HG02938 (cell line): ENCODE data around the gene AGPAT2.
"Not testable (repeated sequence)": the region's sequence is repeated elsewhere in the genome, so short reads cannot be mapped to it uniquely, and the experiment has no call there.

Experiments
- ATAC-seq: cut with Tn5 transposase; IDR thresholded peaks from one replicate; pipeline ENCODE4 v1.9.1; 2021; ENCODE audit warnings: mild to moderate bottlenecking, moderate library complexity; ENCODE audit not compliant: unreplicated experiment

The AGPAT2 gene

DNA sequence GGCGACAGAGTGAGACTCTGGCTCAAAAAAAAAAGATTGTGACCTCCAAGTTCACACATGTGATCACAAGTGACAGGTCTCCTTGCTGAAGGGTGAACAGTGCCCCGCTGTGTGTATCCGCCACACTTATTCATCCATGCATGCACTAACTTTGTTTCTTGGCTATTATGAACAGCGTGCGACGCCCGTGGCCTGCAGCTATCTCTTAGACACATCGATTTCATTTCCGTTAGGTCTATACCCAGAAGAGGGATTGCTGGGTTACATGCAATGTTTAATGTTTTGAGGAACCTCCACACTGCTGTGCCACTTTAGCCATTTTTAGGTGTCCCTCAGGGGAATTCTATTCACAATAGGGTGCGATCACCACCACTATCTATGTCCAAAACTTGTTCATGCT lies 36.6 kb downstream of the AGPAT2 start:
- no peak for ATAC-seq

DNA sequence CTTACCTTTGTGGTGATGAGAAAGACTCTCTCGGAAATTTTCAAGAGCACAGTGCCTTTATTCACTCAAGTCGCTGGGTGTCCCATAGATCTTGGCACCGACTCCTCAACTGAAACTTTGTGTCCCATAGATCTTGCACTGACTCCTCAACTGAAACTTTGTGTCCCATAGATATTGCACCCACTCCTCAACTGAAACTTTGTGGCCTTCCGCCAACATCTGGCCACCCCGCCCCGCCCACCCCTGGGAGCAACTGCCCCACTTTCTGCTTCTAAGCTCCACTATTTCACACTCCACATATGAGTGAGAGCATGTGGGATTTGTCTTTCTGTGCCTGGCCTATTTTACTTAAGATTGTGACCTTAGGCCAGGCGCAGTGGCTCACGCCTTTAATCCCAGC lies 37.2 kb downstream of the AGPAT2 start:
- ATAC-seq, result no peak

DNA sequence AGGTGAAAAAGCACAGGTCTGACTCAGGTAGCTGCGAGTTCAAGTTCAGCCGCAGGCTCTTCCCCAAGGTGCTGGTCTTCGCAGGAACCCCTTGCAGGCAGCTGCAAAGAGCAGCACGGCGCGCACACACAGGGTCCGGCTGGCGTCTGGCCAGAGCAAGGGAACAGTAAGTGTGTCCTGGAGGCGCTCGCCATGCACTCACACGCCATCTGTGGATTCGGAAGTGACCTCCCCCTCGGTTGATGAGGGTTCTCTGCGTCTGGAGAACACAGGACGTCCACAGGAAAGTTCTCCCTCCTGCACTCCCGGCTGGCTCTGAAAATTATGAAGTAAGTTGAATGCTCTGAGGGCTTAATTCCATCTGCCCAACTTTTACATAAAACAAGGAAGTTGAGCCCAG lies 38.5 kb downstream of the AGPAT2 start:
- ATAC-seq, result no peak

DNA sequence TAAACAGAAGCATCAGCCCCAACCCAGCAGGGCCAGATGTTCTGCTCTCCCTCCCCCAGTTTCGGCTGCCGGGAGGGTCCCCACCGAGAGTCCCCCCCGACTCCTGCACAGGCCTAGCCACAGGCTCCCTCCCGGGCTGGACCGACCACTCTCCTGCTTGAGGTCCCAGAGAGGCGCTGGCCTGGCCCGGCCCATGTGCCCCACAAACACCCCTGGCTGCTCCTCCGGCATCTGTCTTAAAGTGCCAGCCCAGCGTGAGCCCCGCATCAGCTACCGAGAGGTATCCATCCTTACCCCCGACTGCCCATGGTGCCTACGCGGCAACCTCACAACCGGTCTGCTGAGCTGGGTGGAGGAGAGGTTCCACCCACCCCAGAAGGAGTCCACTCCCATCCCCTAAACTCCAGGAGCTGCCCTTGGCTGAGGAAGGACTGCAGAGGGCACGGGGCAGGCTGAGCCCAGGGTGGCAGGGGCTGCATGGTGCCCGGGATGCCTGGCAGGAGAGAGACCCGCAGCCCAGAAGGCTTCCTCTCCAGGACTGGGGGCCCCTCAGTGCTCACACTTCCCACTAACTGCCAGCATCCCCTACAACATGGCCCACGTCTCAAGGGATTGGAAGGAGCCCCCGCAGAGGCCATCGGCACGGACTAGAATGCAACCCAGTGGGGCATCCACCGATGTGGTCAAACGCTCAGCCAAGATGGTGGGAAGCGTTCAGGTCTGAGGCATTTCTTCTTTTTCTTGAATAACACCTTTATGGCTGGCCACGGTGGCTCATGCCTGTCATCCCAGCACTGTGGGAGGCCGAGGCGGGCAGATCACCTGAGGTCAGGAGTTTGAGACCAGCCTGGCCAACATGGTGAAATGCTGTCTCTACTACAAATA lies 40.2 kb downstream of the AGPAT2 start:
- no peak for ATAC-seq

DNA sequence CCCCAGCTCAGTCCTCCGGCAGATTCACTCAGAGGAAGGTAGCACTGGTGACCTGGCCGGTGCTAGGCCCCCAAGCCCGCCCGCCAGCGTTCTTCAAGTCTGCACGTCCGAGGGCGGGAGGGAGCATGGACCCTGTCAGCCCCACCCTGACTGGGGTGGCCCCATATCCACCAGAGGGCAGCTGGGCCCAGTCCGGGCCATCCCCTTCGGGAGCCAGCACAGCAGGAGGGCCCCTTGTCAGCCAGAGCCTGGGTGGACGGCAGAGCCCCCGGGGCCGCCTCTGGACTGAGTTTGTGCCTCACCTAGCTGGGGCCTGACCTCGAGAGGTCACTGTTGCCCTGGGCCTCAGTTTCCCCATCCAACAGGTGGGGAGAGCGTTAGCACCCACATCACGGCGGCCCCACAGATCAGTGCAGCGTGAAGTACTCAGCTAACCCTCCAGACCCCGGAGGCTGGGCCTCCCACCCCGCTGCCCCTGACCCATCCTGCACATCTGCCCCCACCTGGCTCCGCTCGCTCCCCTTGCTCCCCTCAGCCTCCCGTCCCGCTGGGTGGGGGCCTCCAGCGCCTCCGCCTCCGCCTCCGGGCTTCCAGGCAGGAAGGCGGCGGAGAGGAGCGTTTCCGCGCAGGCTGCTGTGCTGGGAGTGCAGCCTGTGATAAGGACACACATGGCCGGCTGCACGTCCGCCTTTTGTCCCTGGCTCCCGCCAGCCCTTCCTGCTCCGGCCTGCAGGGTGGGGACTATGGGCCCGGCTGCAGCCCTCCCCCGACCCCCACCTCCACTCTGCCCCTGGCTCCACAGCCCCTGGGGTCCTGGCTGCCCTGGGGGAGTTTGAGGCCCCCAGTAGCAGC lies 41.1 kb downstream of the AGPAT2 start:
- ATAC-seq, result no peak

DNA sequence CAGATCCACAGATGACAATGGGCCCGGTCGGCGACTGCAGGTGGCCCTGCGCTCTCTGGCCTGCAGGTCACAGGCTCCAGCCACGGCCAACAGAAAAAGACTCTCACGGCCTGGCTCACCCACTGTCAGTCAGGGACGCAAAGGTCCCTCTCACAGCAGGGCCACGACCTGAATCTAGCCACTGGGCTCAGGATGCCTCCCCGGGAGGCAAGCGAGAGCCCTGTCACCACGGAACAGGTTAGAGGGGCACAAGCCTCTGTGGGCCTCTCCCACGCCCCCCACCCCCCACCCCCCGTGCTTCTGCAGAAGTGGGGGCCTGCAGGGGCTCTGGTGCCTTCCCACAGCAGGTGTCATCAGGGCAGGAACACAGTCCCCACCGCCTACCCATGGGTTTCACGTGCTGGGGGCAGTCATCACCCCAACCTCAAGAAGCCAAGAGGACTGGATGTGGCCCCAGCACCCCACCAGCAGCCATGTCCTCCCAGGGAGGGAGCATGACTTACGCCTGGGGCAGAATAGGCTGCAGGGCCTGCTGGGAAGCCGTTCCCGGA lies 41.8 kb downstream of the AGPAT2 start:
- ATAC-seq, result no peak

DNA sequence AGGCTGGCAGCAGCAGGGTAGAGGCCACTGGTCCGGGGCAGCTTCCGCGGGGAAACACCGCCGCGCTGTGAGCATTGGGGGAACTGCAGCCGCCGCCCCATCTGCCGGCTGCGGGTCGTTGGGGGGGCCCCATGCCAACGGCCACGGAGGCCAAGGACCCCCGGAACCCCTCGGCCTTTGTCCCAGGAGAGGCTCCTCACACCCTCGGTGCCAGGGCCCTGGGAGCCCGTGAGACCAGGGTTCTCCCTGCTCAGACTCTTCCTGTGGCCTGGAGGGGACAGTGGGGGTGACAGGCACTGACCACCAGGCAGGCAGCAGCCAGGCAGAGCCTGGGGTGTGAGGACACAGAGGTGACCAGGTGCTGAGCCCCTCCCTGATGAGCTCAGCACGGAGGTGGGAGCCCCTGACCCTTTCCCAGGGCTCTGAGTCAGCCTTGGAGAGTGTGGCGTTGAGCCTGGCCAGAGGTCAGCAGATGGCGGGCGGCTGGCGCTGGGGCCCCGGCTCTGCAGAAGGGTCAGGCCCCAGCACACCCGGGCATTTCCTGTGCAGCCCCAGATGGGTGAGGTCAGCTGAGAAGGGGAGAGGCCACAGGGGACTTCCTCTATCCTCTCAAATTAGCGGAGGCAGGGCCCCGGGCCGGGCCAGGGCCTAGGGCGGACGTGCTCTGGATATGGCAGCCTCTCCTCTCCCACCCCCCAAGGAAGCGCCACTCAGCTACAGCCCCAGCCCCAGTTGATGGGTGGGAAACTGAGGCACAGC lies 42.5 kb downstream of the AGPAT2 start:
- ATAC-seq, result no peak

DNA sequence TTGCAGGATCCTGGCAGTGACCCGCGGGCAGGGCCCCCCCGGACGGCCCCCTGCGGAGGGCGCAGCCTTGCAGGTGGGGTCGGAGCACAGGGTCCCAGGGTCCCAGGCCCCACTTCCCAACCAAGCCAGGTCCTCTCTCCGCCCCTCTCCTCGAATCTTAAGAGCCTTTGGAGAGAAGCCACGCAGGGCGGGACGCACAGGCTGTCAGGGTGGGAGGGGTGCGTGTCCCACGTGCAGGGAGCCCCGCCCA lies 43.0 kb downstream of the AGPAT2 start:
- no peak for ATAC-seq

DNA sequence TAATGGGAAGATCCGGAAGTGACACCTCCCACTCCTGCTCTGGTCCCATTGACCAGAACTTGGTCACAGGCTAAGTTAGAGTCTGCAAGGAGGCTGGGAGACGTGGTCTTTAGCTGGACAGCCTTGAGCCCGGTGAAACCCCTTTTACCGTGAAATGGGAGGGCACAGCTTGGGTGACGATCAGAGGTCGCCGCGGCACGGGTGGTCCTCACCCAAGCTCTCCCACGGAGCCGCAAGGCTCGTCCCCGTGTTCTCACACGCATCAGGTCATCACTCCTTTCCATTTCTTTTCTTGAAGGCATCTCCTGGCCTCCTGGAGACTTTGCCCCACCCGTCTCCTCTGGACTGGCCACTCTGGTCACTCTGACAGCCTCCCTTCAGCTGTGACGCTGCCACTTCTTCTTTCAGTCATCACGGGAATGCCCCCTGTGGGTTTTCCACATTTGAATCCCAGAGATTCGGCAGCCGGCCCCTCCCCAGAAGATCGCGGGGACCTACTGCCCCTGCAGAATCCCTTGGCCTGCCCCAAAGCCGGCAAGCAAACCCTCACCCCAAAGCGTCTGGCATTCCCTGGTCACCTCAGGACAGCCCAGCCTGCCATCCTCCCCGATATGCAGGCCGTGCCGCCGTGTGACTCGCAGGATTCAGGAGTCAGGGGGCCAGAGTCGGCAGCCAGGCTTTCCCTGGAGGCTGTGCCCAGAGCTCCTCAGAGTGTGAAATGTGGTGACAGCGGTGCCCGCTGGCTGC lies 43.5 kb downstream of the AGPAT2 start:
- ATAC-seq, result no peak

DNA sequence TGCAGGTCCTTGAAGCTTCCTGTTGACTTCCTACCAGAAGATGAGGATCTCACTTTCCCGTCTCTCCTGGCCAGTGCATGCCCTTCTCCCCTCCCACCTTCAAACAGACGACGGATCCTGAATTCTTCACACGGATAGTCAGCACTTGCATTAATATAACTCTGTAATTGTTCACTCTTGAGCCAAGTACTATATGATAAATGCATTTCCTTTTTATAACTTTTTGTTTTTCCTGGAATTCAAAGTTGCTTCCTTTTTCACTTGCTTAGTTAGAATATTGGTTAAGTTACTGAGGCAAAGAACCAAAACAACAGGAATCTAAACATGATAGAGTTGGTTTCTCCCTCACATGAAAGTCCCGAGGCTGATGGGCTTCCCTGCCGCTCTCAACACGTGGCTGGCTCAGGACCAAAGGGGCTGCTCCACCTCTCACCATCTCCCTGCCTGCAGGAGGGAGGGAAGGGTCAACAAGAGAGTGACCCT lies 44.8 kb downstream of the AGPAT2 start:
- no peak for ATAC-seq

DNA sequence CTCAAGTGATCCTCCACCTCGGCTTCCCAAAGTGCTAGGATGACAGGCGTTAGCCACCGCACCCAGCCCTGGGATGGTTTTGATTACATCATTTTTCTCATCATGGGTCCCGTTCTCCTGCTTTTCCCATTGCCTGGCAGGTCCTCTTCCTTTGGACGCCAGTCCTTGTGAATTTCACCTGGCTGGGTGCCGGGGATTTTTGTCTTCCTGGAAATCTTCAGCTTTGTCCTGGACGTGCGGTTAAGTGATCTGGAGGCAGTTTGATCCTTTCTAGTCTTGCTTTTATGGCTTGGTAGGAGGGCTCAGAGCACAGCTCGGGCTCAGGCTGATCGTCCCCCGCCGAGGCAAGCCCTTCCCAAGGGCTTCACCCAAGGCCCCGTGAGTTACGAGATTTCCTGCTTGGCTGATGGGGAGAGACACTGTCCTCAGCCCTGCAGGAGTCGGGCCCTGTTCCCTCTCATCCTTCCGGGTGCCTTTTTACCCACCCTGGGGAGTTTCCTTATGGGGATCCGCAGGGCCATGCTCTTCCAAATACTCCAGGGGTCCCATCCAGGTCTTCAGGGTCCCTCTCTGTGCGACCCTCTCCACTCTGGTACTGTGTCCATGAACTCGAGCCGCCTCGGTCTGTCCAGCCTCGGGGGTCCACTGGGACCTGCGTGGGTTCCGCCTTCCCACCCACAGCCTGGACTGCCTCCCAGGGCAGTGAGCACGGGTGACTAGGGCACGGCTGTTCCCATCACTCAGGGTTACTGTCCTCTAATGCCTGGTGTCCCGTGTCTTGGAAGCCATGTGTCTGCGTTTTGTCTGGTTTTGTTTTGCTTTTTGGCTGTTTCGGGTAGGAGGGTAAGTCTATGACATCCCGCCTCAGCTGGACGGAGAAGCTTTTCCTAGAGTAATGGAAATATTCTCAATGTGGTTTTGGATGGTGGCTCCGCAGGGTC lies 46.8 kb downstream of the AGPAT2 start:
- no peak for ATAC-seq

DNA sequence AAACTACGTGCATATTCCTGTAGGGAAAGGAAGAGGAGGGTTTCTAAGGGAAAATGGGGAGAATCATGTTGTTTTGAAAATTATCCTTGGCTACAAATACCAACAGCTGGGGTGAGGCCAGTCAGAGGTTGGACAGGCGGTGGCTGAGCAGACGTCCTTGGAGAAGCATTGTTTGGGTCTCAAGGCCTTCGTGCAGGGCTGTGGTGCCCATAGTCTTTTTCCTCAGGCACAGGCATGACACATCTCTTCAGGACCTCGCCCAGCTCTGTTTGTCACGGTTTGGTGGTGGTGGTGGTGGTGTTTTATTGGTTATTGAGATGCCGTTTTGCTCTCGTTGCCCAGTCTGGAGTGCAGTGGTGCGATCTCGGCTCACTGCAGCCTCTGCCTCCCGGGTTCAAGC lies 52.4 kb downstream of the AGPAT2 start:
- ATAC-seq, result no peak

DNA sequence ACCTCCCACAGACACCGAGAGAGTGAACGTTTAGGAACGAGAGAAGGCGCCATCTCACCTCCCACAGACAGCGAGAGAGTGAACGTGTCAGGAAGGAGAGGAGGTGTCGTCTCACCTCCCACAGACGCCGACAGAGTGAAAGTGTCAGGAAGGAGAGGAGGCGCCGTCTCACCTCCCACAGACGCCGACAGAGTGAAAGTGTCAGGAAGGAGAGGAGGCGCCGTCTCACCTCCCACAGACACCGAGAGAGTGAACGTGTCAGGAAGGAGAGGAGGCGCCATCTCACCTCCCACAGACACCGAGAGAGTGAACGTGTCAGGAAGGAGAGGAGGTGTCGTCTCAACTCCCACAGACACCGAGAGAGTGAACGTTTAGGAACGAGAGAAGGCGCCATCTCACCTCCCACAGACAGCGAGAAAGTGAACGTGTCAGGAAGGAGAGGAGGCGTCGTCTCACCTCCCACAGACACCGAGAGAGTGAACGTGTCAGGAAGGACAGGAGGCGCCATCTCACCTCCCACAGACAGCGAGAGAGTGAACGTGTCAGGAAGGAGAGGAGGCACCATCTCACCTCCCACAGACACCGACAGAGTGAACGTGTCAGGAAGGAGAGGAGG lies 54.7 kb downstream of the AGPAT2 start:
- not testable (repeated sequence) for ATAC-seq

DNA sequence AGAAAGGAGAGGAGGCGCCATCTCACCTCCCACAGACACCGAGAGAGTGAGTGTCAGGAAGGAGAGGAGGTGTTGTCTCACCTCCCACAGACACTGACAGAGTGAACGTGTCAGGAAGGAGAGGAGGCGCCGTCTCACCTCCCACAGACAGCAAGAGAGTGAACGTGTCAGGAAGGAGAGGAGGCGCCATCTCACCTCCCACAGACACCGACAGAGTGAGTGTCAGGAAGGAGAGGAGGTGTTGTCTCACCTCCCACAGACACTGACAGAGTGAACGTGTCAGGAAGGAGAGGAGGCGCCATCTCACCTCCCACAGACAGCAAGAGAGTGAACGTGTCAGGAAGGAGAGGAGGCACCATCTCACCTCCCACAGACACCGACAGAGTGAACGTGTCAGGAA lies 55.2 kb downstream of the AGPAT2 start:
- not testable (repeated sequence) for ATAC-seq

DNA sequence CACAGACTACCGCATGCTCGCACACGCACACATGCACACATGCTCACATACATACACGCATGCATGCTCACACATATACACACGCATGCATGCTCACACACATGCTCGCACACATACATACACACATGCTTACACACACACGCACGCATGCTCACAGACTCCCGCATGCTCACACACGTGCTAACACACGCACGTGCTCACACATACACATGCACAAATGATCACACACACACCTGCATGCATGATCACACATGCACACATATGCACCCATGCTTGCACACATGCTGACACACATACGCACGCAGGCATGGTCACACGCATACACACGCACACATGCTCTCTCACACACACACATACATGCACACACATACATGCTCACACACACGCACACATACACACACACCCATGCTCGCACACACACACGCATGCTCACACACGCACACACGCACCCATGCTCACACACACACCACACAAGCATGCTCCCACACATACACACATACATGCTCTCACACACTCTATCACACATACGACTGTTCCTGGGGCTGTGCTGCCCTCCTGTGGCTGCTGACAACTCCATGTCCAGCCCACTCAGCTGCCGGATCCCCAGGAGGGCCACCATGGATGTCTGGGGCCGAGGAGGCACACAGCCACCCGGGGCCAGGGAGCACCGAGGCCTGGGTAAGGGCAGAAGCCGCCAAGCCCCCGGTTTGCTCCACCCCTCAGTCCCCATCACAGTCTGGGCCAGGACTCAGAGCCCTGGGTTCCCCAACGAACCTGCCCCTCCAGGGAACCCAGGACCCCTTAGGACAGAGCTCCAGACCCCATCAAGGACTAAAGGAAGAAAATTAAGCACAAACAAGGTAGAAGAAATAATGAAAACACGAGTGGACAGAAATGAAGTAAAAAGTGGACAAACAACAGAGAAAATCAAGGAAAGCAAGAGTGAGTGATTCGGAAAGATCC lies 55.9 kb downstream of the AGPAT2 start:
- no peak for ATAC-seq

DNA sequence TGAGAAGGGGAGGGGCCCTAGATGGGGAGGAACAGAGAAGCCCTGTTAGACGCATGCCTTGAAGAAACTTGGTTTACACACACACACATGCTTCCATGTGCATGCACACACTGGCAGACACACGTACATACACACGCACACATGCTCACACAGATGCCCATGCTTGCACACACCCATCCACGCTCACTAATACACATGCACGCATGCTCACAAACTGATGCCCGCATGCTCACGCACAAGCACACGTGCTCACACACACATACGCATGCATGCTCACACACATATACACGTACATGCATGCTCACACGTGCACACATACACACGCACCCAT lies 56.6 kb downstream of the AGPAT2 start:
- ATAC-seq, result no peak

DNA sequence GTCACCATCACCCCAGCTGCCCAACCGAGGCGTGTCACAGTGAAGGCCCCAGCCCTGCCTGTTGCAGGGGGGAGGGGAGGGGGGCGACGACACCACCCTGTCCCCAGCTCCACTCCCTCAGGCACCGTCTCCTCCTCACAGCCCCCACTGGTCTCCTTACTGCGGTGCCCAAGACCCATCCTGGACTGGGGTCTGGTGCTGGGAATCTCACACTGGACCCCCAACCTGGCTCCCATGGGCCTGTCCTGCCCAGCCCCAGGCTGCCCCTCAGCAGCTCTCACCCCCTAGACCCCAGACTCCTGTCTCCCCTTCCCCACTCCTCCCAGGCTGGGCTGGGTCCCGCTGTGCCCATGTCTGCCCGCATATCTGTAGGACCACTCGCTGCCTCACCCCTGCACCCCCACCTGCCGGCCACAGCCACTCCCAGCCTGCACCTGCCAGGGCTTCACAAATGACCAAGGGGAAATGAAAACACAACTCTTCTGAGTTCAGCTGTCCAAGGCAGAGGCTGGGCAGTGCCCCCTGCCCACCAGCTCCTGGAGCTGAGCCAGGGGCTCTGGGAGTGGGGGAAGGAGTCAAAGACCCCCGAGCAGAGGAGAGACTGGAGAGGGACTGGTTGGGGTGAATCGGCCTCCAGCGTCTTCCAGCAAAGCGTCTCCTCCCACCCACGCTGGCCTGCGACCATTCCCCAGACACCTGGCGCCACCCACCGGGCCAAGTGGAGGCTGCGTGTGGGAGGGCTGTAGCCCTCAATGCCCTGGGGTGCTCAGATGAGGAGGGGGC lies 57.2 kb downstream of the AGPAT2 start:
- ATAC-seq, result no peak
